Skin of body (tissue), 2 donors: Measurements from ENCODE around the gene TBK1. TPM values are rescaled to one million over a fixed set of nuclear protein-coding genes. Genes with fewer than 3 reads are reported as not detected.
A peak's percentile ranks its signal among the peaks of the same experiment; 100 is the strongest.

ENCODE experiments used
- DNase-seq: peaks from one replicate; lab custom pipeline; 2025; lab: John Stamatoyannopoulos, UW
- total RNA-seq: library from RNA; depleted of rRNA; stranded (reverse); fragments of >200 nt; gene quantifications from one replicate; pipeline ENCODE4 v1.2.3, GENCODE V29; 2014

Gene TBK1
- total RNA-seq: 26.7 TPM

DNA sequence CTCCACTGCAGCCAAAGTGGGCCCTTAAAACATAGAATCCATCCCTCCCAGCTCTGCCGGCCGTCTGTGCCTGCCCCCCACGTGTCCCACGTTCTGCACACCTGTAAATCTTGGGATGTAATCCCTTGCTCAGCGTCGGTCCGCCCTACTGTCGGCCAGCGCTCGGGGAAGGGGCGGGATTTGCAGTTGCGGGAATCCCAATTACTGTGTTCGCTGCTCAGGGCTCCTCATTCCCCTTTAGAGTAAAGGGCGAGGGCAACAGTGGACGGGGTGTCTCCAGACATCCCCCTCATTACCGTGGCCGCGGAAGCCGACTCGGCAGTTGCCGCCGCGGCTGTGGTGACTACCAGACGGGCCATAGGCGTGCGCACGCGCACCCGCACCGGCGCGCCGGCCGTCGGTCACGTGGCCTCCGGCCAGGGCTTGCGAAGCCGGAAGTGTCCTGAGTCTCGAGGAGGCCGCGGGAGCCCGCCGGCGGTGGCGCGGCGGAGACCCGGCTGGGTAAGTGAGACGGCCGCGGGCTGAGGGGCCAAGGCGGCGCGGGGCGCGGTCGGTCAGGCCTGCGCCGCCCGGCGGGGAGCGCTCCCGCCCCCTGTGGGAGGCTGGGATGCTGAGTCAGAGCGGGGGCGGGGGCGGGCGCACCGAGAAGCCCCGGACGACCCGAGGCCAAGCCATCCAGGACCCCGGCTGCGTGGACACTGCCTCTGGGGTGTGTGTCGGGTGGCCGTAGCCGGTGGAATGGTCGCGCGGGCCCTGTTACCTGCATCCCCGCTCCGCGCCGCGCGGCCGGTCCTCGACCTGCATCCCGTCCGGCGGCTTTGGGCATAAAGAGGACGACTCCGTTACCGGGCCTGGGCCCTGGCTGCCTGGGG, at the start of gene TBK1:
TSS of gene TBK1 (plus strand) at position 434 of the 872 bp plus-strand sequence. CDS start 3,751 bp downstream, outside the sequence.
- DNase-seq: peak; percentile 51

DNA sequence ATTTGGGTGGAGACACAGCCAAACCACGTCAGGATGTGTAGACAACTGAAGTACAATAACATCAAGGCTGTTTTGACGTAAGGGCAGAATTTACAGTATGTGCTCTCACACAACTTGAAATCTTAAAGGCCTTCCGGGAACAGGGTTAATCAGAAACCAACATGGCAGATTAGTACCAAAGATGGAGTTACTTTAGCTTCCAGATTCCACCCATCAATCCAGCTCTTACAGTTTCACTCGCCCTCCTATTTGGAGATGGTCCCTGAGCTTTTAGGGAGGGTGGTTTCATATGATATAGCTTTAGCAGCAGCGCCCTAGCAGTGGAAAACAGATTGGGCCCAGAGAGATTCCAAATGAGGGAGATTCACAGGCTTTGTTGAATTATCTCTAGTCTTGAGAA, 49.7 kb upstream of the TBK1 start:
- no peak for DNase-seq

DNA sequence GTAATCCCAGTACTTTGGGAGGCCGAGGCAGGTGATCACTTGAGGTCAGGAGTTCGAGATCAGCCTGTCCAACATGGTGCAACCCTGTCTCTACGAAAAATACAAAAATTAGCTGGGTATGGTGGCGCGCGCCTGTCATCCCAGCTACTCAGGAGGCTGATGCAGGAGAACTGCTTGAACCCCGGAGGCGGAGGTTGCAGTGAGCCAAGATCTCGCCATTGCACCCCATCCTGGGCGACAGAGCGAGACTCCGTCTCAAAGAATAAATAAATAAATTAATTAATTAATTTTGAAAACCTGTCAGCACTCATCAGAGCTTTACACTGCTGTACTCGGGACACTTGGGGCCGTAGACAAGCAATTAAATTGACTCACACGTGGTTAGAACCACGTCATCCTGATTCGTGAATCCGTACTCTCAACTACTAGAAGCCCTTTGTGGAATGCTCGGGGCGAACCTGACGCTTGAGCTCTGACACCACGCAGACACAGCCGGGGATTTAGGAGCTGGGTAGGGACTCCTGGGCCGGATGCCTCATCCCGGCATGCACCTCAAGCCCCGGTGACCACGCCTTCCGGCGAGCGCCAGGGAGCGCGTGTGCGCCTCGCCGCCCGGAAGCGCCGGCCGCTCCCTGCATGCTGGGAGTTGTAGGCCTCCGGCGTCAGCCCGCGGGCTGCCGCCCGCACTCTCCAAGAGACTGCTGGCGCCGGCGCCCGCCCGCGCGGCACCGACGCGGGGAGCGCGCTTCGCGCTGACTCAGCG, 48.0 kb upstream of the TBK1 start, which contains the start of gene XPOT:
TSS of gene XPOT (plus strand) at position 686 of the 763 bp plus-strand sequence. CDS start 5,644 bp downstream, outside the sequence.
- DNase-seq: peak; percentile 99

GRCh38 chr12:64404470-64405256, 47.3 kb upstream of the TBK1 start:
- DNase-seq: peak; percentile 68

- no peak for DNase-seq
These were observed 44.3 kb upstream of the TBK1 start for GRCh38 chr12:64407342-64408223.

- DNase-seq: no peak
These were observed 40.5 kb upstream of the TBK1 start for GRCh38 chr12:64411427-64411826.

- no peak for DNase-seq
These were observed 39.5 kb upstream of the TBK1 start for GRCh38 chr12:64412459-64412858.

GRCh38 chr12:64413884-64414283, 38.0 kb upstream of the TBK1 start:
- no peak for DNase-seq

DNA sequence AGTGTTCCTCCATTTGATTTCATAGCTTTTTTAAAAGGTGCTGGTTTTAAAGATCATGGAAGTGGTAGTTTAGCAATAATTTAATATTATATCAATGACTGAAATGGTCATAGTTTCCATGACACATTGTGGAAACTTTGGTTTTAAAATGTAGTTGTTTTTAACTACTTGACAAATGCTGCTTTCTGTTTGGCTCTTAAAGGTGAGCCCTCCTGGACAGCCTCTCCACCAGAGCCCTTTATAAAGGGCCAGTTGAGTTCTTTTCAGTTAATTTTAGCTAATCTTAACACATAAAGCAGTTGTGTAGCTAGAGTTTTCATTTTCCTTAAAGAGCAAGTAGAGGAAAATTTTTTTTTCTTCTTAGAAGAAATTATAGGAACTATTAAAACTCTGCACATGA, 33.7 kb upstream of the TBK1 start:
- no peak for DNase-seq

GRCh38 chr12:64419696-64420095, 32.2 kb upstream of the TBK1 start:
- no peak for DNase-seq

DNA sequence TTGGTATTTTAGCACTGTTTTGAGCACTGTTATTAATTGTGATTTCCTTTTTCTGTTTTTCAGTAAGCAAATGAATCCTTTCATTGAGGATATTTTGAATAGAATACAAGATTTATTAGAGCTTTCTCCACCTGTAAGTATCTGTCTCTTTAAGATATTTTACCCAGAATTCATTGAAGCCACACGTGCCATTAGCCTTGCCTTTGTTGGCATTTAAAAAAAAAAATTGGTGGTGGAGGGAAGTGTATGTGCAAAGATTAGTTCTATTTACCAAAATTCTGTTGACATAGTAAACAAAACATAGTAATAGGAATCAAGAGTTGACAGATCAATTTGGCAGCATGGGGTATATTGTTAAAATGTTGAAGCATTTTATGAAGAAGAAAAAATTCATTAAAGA, 23.9 kb upstream of the TBK1 start:
- no peak for DNase-seq

DNA sequence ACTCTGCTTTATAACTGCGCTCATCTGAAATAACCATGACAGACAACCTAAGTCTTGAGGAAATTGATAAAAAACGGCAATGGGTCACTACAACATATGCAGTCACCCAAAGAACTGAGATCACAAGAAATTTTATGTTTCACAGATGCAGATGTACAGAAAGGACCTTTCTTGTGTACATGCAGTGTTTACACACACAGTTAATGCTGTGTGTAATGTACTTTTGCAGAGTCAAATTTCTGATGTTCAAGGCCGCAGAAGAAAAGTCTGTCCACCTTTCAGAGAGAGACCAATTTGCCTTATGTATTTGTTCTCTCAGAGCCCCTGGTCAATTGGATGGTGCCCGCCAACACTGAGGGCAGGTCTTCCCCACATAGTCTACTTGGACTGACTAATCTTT, 23.0 kb upstream of the TBK1 start:
- no peak for DNase-seq

- no peak for DNase-seq
These were observed 21.0 kb upstream of the TBK1 start for GRCh38 chr12:64430886-64431285.

GRCh38 chr12:64431791-64432190, 20.1 kb upstream of the TBK1 start:
- DNase-seq: no peak

- DNase-seq: no peak
These were observed 18.0 kb upstream of the TBK1 start for GRCh38 chr12:64433915-64434314.

DNA sequence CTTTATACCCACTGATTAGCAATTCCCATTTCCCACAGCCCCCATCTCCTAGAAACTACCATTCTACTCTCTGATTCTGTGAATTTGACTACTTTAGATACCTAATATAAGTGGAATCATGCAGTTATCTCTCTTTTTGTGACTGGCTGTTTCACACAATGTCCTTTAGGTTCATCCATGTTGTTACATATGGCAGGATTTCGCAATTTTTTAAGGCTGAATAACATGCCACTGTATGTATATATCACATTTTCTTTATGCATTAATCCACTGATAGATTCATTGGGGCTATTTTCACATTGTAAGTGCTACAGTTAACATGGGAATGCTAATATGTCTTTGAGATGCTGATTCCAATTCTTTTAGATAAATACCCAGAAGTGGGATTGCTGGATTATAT, 11.8 kb upstream of the TBK1 start:
- DNase-seq: no peak

DNA sequence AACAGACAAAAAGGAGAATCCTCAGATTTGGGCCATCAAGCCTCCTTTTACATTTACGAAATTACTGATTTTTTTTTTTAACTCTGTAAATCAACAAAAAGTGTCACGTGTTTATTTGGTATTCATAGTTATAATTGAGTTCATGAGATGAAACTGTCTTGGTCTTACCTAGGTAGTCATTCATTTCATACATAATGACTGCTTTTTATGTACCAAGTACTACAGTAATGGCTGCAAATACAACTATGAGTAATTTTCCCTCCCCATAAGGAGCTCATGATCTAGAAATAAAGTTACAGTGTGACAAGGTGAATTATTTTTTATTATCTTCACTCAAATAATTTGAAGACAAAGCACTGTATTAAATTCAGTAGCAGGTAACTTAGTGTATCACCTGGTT, 6.4 kb upstream of the TBK1 start:
- DNase-seq: no peak

DNA sequence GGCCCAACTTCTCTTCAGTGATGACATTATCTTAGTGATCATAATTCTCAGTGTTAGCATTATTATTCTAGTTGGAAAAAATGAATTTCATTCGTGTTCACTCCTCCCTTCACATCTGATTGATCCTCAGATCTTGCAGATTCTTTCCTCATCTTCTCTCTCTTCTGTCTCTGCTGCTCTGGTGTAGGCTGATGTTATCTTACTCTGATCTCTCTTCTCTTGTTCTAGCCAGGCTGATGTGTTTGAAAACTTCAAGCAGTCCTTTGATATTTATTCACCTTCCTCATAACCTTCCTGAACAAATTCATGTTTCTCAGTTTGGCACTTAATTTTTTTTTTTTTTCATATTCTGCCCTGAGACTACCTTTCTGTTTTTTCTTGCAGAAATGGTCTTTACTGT, 5.6 kb upstream of the TBK1 start:
- no peak for DNase-seq

GRCh38 chr12:64450057-64450640, 1.8 kb upstream of the TBK1 start:
- no peak for DNase-seq
